ENCODE results near the gene FCER1G.

FCER1G gene

GRCh38 chr1:161187311-161187710 lies 27.8 kb upstream of the FCER1G start:
- DNase-seq (ENCODE audit: low read depth in 3 of 3, low spot score in 1 of 3): no peak

- no peak for DNase-seq (ENCODE audit: low read depth in 3 of 3, low spot score in 1 of 3)
Observed at GRCh38 chr1:161188381-161188780, 26.7 kb upstream of the FCER1G start.

- no peak for DNase-seq (ENCODE audit: low read depth in 3 of 3, low spot score in 1 of 3)
Observed at GRCh38 chr1:161189036-161189435, 26.1 kb upstream of the FCER1G start.

GRCh38 chr1:161190962-161191521 lies 24.1 kb upstream of the FCER1G start:
- DNase-seq (ENCODE audit: low read depth in 3 of 3, low spot score in 1 of 3): no peak

GRCh38 chr1:161191971-161192370 lies 23.1 kb upstream of the FCER1G start:
- no peak for DNase-seq (ENCODE audit: low read depth in 3 of 3, low spot score in 1 of 3)

GRCh38 chr1:161192476-161193465 lies 22.3 kb upstream of the FCER1G start:
- DNase-seq (ENCODE audit: low read depth in 3 of 3, low spot score in 1 of 3): peak; percentile 35 to 44 (median 38)

DNA sequence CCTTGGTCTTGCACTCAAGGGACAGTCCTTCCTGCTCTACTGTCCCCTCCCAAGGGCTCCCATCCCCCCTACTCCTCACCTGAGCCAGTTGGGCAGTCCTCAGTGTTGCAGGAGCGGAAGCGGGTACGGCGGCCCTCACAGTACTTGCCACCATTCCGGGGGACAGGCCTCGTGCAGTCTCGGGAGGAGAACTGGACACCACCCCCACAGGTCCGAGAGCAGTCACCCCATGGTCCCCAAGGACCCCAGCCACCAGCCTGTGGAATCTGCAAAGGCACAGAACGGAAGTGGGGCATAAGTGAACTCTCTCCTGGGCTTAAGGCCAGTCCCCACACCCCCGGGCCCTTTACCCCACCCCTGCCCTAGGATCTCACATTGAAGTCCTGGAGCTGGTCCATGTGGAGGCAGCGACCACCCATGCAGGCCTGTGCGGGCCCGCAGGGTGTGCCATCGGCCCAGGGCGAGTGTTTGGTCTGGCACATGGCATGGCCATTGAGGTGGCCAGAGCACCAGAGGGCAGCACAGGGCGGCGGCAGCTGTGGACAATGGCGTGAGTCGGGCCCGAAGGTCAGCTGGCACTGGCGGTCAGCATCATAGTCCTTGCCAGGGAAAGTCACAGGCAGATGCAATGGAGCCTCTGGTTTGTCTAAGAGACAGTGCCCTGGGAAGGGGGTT lies 21.4 kb upstream of the FCER1G start:
- DNase-seq (ENCODE audit: low read depth in 3 of 3, low spot score in 1 of 3): no peak

DNA sequence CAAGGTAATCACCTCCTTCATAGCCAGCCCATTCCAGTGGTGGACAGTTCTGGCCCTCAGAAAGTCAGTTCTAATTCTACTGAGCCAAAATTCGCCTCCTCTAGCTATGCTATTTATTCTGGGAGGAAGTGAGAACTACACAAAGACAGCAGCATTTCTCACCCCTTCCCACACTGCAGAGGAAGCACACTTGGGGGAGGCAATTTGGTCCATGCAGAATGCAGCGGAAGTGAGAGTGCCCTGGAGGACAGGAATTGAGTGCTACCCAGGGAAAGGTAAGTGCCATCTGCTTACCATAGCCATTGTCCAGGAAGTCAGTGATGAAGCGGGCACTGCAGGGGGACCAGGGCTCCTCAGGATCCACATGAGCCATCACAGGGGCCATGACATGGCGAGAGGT lies 19.9 kb upstream of the FCER1G start:
- DNase-seq (ENCODE audit: low read depth in 3 of 3, low spot score in 1 of 3): no peak

GRCh38 chr1:161196111-161196510 lies 19.0 kb upstream of the FCER1G start:
- no peak for DNase-seq (ENCODE audit: low read depth in 3 of 3, low spot score in 1 of 3)

- no peak for DNase-seq (ENCODE audit: low read depth in 3 of 3, low spot score in 1 of 3)
Observed at GRCh38 chr1:161196521-161197451, 18.3 kb upstream of the FCER1G start.

DNA sequence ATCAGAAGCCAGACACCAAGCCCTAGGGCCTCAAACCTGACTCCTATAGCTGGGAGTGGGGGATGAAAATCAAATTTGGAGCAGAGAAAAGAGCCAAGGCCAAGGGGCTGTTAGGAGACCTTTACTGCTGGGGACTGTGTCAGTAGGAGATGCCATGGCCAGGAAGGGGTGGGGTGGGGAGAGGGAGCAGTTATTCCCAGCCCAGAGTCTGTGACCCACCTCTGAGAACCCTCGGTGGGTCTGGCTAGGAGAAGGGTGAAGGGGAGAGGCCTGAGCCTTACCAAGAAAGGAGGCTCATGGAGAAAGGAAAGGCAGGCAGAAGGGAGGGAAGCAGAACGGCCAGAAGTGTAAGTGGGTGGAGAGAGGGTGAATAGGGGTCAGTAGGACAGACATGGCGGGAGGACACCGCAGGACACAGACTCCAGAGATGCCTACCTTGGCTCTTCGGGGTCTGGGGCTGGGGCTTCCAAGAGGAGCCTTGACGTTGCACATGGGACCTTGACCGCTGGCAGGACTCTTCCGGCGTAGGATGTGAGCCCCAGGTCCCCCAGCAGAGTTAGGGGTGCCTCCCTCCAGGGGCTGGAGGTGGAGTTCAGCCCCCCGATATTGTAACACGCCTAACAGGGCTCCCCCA lies 17.4 kb upstream of the FCER1G start:
- DNase-seq (ENCODE audit: low read depth in 3 of 3, low spot score in 1 of 3): no peak

GRCh38 chr1:161198194-161198896 lies 16.8 kb upstream of the FCER1G start:
- no peak for DNase-seq (ENCODE audit: low read depth in 3 of 3, low spot score in 1 of 3)

- no peak for DNase-seq (ENCODE audit: low read depth in 3 of 3, low spot score in 1 of 3)
Observed at GRCh38 chr1:161198897-161199431, 16.1 kb upstream of the FCER1G start, which contains the start of gene ADAMTS4. ADAMTS4 (minus strand) TSS chr1:161199054; CDS start chr1:161198627, 427 bp downstream.

DNA sequence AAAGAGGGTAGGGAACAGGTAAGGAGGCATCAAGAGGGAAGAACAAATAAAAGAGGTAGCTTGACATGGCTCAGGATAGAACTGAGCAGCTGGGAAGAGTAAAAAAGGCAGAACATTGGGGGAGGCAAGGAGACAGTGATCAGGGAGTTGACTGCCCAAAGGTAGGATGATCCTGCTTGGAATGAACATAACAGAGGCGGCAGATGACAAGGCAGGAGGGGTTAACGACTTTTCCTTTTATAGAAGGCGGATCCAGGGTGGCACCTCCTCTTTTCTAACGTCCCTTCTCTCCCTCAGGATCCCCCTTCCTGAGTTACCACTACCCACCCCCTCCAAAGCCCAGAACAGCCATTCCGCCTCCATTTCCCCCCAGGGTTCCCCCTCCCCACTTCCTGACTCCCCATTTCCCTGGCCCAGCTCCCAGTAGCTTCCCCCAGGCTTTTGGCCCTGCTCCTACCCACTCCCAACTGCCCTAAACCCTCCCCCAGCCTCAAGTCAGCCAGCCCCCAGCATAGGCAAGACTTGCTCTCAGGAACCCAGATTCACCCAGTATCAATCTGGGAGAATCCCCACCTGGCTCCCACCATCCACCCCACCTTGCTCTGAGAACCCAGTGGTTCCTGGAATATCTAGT lies 15.5 kb upstream of the FCER1G start:
- DNase-seq (ENCODE audit: low read depth in 3 of 3, low spot score in 1 of 3): no peak

- DNase-seq (ENCODE audit: low read depth in 3 of 3, low spot score in 1 of 3): no peak
Observed at GRCh38 chr1:161200421-161200991, 14.6 kb upstream of the FCER1G start.

DNA sequence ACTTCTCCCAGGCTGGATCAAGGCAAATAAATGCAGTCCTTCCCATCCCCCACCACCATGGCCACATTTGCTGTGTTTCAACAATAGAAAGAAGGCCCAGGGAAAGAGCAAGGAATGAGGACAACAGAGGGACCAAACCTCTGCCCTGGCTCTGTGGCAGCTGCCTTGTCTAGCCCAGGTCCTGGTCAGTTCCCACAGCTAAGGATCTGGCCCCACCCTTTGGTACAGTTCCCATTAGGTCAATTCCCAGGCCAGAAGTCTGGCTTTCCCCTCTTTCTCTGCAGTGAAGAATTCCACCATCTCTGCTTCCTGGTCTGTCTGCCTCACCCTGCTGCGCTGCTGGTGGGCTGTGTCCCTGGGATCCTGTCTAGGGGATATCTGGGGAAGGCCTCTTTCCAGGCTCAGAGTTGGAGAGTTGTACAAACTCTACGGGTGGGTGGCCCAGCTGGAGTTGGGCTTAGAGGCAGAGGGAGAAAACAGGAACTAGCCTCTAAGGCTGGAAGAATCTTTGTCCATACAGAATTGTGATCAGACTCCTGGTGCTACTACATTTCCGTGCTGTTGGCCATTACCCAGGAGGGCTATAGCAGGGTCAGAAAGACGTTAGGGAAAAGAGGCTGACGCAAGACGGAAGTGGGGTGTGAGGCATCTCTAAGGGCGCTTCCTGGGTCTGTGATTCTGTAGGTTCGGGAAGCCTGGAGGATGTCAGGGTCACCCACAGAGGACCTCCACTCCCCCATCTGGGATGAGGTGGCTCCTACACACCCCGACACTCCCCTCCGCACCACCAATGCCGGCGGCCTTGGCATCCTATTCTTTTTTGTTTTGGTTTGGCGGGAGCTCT lies 13.9 kb upstream of the FCER1G start:
- DNase-seq (ENCODE audit: low read depth in 3 of 3, low spot score in 1 of 3): no peak

- DNase-seq (ENCODE audit: low read depth in 3 of 3, low spot score in 1 of 3): peak; percentile 76 to 93 (median 89)
Observed at GRCh38 chr1:161201836-161202712, 13.0 kb upstream of the FCER1G start, which contains the start of gene NDUFS2. NDUFS2 (plus strand) TSS chr1:161202367; CDS start chr1:161202386, 19 bp downstream.

Measured in stimulated activated CD4-positive, alpha-beta T cell treated with anti-CD3 and anti-CD28 coated beads, TNF-alpha, amount 100 ng/mL, for 1 hour (primary cell).